ENCODE measurements around the gene RHEX. TPM values are rescaled to one million over a fixed set of nuclear protein-coding genes. Genes with fewer than 3 reads are reported as not detected.

The RHEX gene
- total RNA-seq, 1 donor from 2014 or later, result 17.3 TPM

DNA sequence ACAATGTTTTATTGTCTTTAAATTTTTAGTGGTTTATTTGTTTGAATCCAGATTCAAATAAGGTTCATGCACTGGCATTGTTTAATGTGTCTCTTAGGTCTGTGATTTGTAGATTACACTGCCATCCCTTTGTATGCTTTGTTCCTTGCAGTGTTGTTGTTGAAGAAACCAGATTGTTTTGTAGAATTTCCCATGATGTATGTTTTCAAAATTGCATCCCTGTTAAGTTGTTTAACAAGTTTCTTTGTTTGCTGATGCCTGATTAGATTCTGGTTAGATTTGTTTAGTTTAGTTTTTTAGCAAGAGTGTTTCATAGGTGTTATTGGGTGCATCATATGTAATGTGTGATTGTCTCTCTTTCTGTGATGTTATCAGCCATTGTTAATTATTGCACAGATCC, 69.7 kb downstream of the RHEX start:
- no peak overlapping the region for H3K27ac ChIP-seq
- no peaks in the 10 kb centered on the region for H3K36me3 ChIP-seq
- ATAC-seq (no peak), DNase-seq (no peak)
- peaks cover 3% of the 10 kb centered on the region for H3K4me1 ChIP-seq
- intact Hi-C loops (cut with DNase I), result no loop called here
- no peaks in the 10 kb centered on the region for H3K9me3 ChIP-seq
- TF ChIP-seq, protein P1, sequence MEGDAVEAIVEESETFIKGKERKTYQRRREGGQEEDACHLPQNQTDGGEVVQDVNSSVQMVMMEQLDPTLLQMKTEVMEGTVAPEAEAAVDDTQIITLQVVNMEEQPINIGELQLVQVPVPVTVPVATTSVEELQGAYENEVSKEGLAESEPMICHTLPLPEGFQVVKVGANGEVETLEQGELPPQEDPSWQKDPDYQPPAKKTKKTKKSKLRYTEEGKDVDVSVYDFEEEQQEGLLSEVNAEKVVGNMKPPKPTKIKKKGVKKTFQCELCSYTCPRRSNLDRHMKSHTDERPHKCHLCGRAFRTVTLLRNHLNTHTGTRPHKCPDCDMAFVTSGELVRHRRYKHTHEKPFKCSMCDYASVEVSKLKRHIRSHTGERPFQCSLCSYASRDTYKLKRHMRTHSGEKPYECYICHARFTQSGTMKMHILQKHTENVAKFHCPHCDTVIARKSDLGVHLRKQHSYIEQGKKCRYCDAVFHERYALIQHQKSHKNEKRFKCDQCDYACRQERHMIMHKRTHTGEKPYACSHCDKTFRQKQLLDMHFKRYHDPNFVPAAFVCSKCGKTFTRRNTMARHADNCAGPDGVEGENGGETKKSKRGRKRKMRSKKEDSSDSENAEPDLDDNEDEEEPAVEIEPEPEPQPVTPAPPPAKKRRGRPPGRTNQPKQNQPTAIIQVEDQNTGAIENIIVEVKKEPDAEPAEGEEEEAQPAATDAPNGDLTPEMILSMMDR (IDR thresholded peaks at IDR 0.05), result no peak
- peaks cover 12% of the 10 kb centered on the region for H3K27me3 ChIP-seq
- H3K4me3 ChIP-seq, result no peak overlapping the region

DNA sequence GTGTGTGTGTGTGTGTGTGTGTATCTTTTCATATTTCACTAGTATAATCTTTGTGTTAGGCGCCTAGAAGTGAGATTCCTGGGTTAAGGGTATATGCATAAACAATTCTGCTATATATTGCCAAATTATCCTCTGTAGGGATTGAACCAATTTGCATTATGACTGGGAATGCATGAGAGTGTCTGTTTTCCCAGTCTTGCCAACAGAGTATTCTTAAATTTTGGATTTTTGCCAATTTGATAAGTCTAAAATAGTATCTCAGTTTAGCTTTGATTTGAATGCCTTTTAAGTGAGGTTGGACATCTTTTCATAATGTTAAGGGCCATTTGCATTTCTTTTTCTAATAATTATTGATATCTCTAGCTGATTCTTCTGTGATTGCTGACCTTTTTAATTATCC, 72.4 kb downstream of the RHEX start:
- TF ChIP-seq, protein P1 (IDR thresholded peaks at IDR 0.05), result no peak
- Histone ChIP-seq H3K4me1 (no peaks in the 10 kb centered on the region), H3K36me3 (no peaks in the 10 kb centered on the region), H3K27me3 (peaks cover 10% of the 10 kb centered on the region), H3K9me3 (no peaks in the 10 kb centered on the region), H3K27ac (no peak overlapping the region), H3K4me3 (no peak overlapping the region)
- intact Hi-C loops (cut with DNase I), result no loop called here
- DNase-seq (no peak), ATAC-seq (no peak)

DNA sequence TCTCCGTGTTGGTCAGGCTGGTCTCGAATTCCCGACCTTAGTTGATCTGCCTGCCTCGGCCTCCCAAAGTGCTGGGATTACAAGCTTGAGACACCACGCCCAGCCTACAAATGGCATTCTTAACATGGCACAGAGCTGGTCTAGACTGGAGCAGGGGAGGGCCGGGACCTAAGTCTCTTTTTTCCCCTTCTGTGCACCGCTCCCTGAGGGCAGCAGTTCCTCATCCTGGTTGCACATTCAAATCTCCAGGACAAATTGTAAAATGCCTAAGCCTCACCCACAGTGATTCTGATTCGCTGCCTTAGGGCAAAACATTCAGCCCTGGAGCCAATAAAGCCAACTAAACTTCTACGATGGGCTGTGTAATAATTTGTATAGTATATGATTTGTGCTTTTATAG, 74.4 kb downstream of the RHEX start:
- DNase-seq (no peak), ATAC-seq (no peak)
- intact Hi-C loops (cut with DNase I), result no loop called here
- Histone ChIP-seq H3K27me3 (peaks cover 5% of the 10 kb centered on the region), H3K27ac (no peak overlapping the region), H3K9me3 (no peaks in the 10 kb centered on the region), H3K4me3 (no peak overlapping the region), H3K36me3 (no peaks in the 10 kb centered on the region), H3K4me1 (no peaks in the 10 kb centered on the region)
- TF ChIP-seq, protein P1 (IDR thresholded peaks at IDR 0.05), result no peak

DNA sequence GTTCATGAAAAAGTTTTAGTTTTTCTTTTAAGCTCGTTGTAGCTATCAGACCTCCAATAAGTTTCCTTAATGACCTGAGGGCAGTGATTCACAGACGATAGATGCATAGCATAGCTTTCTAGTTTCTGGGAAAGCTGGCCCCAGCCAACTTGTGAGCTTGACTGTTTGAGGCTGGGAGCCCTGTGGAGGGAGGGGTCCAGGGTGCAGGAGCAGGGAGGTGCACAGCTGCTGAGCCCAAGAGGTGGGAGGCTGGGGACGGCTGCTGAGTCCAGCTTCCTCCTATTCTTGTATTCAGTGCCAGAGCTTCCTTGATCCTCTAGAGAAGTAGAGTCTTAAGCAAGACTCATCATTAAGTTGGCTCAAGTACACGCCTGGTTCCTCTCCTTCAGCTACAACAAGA, 75.2 kb downstream of the RHEX start:
- Histone ChIP-seq H3K36me3 (no peaks in the 10 kb centered on the region), H3K27ac (no peak overlapping the region), H3K27me3 (peaks cover 5% of the 10 kb centered on the region), H3K9me3 (no peaks in the 10 kb centered on the region), H3K4me1 (no peaks in the 10 kb centered on the region), H3K4me3 (no peak overlapping the region)
- TF ChIP-seq, protein P1 (IDR thresholded peaks at IDR 0.05), result no peak
- intact Hi-C loops (cut with DNase I), result no loop called here
- ATAC-seq (peak; percentile 87), DNase-seq (no peak)

DNA sequence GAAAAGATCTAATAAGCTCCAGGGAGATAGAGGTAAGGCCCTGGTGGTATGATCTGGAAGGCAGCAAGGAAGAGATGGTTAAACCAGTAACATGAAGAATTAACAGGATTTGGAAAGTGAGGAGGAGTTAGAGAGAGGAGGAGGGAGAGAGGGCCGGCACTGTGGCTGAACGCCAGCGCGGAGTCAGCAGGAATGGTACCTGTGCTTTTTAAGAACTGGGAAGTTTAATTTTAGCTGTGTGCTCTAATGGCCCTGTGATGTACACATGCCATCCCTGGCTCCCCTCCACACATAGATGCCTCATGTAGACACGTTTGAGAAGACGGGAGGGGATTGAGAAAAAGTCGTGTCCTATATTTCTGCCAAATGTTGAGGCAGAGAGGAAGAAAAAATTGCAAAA, 78.1 kb downstream of the RHEX start:
- Histone ChIP-seq H3K27me3 (peaks cover 5% of the 10 kb centered on the region), H3K4me1 (no peaks in the 10 kb centered on the region), H3K27ac (no peak overlapping the region), H3K4me3 (no peak overlapping the region), H3K36me3 (no peaks in the 10 kb centered on the region), H3K9me3 (no peaks in the 10 kb centered on the region)
- DNase-seq, result no peak
- intact Hi-C loops (cut with DNase I), result no loop called here
- TF ChIP-seq, protein P1 (IDR thresholded peaks at IDR 0.05), result no peak
- no peak for ATAC-seq

DNA sequence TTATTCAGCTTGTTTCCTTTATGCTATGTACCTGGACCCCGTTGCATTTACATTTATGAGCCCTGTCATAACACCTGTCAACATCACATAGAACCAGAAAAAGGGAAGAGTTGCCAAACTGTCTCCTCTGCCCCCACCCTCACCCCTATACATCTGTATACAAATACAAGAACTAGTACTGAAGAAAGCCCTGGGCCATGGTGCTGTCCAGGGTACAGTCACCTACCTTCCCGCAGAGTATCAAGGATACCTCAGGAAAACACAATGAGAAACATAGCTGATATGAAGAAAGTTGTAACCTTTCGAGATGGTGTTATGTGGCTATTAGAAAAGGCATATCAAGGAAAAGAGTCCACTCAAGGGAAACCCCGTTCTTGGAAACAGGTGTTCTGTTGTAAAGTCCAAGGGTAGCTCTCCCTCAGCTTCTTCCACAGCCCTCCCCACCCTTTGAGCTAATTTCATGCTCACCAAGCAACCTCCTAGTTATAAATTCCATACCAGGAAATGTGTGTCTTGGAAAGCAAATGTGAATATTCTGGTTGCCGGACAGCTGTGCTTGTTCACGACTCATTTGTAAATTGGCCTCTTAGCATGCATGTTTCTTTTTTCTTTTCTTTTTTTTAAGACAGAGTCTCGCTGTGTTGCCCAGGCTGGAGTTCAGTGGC, 80.9 kb downstream of the RHEX start:
- H3K27me3 ChIP-seq, result no peaks in the 10 kb centered on the region
- H3K4me1 ChIP-seq, result no peaks in the 10 kb centered on the region
- H3K27ac ChIP-seq, result no peak overlapping the region
- no peaks in the 10 kb centered on the region for H3K36me3 ChIP-seq
- DNase-seq (no peak), ATAC-seq (no peak)
- intact Hi-C loops (cut with DNase I), result no loop called here
- TF ChIP-seq, protein P1 (IDR thresholded peaks at IDR 0.05), result no peak
- no peaks in the 10 kb centered on the region for H3K9me3 ChIP-seq
- H3K4me3 ChIP-seq, result no peak overlapping the region

Measured in upper lobe of right lung (tissue), 1 donor.